GM18868 (cell line): ENCODE measurements around the gene GSAP.

ENCODE experiments used
- ATAC-seq: cut with Tn5 transposase; IDR thresholded peaks from one replicate; pipeline ENCODE4 v1.9.1; 2021; ENCODE audit warnings: mild to moderate bottlenecking, moderate library complexity; ENCODE audit not compliant: unreplicated experiment

Gene GSAP

DNA sequence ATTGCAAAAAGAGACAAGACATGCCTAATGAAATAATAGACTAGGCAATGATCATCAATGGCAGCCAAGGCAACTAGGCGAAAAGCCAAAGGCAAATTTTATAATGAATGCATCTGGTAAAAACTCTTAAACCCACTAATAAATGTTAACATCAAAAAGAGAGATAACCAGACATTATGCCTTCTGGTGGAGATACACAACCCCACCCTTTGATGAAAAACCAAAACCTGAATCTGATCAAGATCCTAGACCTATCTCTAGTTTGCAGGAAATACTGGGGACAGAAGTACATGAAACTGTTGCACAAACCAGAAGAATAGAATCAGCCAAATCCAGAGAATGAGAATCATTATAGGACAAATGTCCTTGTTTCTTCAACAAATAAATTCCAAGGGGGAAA lies 22.0 kb upstream of the GSAP start:
- ATAC-seq: no peak

DNA sequence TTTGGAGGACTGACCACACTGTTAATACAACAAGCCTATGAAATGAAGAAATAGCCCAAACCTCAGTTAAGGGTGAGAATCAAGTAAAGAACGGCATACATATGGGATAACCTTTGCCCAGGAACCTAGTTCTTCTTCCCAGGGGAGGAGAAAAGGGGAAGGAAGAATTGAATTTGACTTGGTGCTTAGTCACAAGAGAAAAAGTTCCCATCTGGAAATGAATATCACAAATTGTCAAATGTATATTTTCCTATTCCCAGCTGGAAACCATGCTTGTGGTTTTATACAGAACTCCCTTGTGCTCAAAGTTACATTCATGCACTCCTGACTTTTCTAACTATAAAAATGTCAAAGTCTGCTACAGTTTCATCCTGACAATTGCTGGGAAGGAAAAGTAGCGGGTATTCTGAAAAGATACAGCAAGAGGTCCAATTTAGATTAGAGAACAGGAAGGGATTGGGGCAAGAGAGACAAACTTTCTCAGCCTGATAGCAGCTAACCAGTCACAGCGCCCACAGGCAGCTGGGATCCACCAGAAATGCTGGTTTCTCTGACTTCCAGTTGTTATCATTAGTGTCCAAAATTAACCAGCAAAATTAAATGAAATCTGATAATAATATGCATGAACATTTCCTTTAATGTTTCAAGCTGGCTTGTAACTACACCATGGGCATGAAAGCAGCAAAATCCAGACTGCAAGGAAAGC lies 18.6 kb upstream of the GSAP start:
- ATAC-seq: no peak

DNA sequence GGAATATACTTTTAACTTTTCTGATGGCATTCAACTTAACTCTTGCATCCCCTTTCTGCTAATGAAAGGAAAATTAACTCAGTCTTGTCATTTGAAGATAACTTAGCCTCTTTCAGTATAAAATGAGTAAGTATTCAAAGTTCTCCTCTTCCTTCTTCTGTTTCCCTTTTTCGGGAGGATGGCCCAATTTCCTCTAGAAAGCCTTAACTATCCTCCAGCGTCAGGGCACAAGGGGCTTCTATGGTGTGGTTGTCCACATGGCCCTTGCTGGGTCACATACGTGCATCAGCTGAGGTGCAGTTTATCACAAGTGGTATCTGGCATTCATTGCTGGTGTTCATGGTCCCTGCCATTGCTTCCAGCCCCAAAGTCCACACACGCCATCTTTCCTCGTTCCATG lies 17.8 kb upstream of the GSAP start:
- ATAC-seq: no peak

DNA sequence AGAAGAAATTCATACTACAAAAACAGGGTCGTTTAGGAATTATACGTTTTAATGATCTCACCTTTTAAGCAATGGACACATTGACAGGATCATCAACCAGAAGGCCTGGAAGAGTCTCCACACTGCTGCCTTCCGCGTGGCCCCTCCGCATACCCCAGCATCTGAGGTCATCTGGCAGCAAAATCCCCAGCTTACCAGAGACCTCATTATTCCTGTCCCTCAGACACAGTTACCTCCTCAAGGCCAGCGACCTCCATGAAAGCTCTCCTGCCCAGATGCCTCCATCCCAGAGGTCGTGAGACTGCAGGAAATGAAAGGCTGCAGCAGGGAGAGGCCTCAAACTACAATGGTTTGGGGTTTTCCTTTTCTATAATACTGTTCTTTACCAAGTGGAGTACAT lies 14.8 kb upstream of the GSAP start:
- no peak for ATAC-seq

DNA sequence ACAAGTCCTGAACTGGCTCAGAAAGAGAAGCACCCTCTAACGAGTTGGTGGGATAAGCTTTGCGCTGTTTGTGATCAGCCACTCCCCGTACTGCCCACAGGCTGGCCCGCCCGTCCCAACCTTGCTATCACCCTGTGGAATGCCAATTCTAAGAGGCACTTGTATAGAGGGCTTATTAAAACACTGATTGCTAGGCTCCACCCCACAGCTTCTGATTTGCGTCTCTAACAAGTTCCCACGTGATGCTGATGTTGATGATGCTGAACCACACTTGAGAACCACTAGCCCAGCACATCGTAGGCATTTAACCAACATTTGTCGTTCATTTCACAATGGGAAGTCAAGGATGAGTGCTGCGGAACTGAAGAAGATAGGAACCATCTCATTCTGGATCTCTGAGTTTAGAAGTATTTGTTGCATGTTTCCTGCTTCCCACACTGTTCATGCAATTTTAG lies 12.7 kb upstream of the GSAP start:
- ATAC-seq: no peak

DNA sequence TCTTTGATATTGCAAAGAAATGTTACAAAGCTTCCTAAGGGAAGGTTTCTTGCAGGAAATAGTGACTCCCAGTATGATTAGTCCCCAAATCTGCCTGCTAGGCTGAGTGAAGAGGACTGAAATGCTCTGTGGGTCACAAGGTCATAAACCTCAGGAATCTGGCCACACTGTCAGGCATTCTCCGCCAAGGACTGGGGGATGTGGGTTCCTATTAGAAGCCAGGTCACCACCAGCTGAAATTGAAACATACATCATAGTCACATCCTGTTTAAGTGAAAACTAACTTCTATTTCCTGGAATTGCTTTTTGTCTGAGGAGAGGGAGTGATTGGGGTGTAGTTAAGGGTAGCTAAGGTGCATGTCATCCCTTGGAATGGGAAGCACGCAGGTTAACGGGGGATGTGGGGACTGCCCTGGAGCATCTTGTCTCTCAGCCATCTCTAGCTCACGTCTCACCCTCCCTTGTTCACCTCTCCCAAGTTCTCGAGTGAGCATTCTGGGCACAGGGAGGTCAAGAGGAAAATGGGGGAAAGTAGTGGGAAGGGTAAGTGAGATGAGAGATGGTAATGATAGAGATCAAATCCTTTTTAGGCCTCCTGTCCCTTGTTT lies 12.0 kb upstream of the GSAP start:
- no peak for ATAC-seq

DNA sequence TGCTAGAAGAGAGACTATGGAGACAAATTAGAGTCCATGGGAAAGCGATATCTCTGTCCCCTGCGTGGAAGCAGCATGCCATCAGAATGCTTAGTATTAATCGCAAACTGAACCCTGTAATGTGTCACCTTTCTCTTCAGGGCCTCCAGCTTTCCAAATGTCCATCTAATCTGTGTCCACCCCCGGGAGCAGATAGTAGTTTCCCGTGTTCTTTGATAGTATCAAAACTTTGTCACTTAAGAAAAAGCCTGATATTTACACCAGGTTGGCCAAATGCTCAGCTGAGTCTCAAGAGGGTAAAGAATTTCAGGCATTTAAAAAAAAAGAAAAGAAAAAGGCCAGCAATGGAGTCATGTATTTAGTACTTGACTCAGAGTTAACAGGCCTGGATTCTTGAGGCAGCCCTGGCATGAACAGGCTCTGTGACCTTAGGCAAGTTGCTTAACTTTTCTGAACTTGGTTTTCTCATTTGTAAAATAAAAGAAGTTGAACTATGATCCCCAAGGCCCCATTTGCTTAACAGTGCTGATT lies 10.4 kb upstream of the GSAP start:
- ATAC-seq: no peak

DNA sequence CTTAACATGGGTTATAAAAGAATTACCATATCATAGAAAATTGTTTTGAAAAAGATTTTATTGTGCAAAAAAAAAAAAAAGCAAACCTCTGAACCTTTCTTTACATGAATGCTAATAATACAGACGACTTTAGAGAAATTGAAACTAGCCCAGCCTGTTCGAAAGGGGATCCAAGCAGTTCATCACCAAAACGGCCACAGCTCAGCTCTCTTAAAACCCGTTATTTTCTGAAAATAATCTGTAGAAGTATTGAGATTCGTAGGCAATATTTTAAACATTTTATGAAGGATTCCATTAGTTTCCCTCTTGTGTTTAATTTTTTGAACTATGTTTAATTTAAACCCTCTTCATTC lies 9.9 kb upstream of the GSAP start:
- ATAC-seq: peak; percentile 82

DNA sequence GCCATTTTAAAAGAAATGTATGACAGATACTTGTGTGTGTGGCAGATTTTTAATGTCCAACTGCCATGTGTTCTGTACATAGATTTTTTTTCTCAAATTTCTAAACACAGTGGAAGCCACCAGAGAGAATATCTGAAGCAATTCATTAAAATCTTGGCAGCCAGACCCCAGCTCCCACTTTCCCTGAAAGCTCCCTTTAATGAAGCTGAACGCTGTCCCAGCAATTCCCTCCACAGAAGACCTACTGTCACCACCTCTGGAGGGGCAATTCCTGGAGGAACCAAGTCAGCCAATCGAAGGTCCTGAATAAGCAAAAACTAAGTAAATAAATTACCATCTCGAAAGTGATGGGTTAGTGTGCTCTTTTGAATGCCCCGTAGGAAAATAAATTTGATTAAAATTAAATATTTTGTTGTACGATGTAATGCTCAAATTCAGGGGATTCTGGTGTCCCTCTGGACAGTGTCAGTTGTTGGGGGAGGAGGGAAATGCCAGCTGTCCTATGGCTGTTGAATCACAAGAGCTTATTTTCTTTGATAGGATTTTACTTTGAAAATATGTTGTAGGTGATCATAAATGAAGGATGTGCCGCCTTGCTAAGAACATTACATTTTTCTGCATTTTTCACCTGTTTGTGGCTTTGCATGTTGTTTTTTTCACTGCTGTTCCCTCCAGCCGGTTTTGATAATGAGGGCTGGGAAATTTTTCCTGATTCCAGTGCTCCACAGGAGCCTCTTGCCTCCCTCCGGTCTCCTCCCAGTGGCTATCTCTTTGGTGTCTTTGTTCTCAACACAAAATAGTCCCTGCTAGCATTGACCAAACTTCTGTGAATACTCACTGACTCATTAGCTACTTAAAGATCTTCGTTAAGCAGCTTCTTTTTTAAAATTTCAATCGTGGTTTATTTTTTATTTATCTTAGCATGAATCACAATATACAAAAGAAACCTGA lies 9.2 kb upstream of the GSAP start:
- ATAC-seq: peak; percentile 43

DNA sequence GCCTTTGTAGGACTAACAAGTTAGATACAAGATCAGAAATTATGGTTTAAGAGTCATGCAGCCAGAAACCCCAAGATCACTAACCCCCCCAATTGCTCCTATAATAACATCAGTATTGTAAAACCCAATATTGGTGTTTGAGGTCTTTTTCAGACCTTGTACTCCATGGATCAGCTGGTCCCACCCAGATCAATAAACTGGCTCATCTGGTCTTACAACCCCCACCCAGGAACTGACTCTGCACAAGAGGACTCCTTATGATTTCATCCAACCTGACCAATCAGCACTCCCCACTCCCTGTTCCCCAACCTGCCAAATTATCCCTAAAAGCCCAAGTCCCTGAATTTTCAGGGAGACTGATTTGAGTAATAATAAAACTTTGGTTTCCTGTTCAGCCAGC lies 6.4 kb upstream of the GSAP start:
- no peak for ATAC-seq

DNA sequence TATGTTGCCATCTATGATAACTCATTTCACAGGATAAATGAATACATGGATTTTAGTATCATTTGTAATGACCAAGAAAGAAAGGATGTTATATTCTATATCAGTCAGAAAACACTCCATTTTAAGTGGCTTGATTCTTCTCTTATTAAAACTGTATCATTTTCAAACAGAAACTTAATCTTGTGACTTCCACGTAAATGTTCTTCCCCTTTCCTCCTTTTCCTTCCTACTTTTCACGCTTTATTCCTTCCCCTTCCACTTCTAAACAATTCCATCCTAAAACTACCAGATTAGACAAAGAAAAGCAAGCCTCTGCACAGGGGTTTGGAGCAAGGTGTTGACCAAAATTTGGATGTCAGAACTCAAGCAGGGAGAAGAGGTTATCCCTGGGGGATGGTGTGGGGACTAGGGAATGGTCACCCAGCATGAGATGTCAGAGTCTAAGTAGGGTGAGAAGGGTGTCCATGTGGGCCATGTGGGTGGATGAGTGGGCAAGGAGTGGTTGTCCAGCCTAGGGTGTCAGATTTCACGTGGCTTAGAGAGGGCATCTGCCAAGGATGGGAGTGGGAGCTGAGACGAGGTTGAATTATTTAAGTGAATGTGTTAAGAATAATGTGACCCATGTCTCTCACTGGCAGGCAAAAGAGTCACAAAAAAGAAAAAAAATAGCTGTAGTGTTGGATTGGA lies 5.0 kb upstream of the GSAP start:
- no peak for ATAC-seq

DNA sequence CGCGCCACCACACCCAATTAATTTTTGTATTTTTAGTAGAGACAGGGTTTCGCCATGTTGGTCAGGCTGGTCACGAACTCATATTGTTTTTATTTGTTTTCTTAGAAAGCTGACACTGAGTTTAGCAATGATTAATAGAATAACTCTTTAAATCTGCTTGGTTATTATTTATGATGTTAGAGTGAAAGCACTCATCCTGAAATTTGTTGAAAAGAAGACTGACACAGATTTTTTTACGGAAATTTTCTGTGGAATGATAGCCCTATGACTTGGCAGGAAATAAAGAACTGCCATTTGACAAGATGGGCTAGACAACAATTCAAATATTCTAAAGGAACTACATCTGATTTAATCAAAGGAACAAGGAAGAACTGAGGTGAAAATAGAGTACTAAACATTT lies 4.3 kb upstream of the GSAP start:
- no peak for ATAC-seq

DNA sequence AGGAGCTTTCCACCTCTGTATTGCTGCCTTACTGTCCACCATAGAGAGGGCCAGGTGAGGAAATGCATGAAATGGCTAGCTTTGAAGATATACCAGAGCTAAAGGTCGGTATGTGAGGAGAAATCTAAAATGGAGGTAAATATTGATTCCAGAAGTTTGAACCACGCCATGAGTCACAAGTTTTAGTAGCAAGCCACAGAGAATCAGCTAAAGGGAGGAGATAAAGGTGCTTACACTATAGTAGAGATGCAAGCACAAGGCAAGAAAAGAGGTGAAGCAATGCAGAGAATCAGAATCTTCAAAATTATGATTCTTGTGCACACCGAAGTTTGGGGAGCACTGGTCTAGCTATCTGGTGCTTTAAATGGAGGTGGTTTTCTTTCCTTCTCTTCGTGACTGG lies 3.0 kb upstream of the GSAP start:
- ATAC-seq: no peak

DNA sequence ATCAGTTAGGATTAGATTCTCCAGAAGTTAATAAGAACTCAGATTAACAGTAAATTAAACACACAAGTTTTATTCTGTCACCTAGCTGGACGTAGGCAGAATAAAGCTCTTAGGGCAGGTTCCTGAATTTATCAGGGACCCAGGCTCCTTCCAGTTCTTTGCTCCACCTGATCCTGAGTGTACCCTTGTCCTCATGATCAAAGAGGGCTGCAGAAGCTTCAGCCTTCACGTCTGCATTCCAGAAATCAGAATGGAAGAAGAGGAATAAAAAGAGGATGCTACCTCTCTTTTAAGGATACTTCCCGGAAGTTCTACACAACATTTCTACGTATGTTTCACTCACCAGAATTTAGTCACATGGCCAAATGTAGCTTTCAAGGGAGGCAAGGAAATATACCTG lies 1.7 kb upstream of the GSAP start:
- ATAC-seq: no peak

DNA sequence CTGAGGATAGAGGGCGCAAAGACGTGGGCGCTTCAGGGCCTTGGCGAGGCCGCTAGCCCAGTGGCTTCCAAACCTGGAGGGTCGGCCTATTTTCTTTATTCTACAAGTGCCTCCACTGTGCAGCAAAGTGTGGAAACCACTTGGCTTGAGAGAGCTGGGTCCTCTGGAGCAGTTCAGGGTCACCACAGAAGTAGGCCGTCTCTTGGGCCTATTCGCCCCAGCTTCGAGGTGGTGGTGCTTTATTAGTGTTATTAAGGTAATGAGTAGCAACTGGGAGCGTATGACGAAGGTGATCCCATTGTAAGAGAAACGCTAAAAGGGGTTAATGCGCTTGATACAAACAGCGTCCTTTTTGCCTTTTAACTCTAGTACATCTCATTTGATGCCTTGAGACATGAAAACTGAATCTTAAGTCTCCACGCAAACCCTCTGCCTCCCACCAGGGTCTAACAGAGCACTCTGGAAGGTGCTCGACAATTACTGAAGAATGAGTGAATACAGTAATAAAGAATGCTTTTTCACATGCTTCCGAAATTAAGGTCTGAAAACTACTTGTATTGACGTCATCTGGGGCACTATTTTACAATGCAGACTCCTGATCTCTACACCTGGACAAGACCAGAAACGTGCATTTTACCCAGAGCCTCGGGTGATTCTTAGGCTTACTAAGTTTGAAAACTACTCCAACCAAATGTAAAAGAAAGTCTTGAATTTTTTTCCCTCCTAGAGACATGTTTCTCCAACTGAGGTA lies 647 bp upstream of the GSAP start:
- peak; percentile 24 for ATAC-seq

DNA sequence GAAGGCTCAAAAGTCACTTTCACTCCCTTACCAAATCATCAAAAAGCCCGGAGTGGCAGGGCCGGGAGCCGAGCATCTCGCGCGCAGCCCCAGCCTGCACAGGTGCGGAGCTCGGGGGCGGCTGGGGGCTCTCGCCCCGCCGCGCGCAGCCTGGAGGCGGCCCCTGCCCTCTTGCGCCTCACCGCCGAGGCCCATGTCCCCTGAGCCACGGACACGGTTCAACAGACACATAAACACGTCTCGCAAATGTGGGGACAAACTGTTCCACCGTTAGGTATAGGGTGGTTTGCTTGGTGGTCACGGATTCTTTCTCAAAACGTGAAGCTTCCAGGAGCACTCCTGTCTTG lies 700 bp downstream of the GSAP start:
- peak; percentile 36 for ATAC-seq

DNA sequence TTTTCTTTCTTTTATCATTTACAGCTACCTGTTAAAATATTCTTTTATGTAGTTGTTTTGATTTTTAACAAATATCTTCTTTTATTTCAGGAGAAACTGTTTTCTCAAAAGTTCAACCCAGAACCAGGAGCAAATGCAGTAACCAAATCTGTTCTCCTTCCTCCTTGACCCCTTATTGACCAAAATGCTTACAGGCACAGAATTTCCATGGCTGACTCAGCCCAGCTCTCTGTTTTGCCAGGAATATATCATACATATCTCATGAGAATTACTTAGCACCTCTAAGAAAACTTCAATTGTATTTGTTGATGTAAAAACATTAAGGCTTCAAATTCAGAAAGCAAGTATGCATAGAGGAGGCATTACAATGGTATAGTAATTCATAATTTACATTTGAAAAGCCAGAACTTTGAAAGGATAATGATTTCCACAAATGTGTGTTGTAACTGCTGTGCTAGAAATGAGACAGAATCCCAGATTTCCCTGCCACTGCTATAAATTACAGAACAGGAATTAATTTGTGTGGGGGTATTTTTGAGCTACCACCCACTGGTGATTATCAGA lies 2.2 kb downstream of the GSAP start:
- ATAC-seq: no peak

DNA sequence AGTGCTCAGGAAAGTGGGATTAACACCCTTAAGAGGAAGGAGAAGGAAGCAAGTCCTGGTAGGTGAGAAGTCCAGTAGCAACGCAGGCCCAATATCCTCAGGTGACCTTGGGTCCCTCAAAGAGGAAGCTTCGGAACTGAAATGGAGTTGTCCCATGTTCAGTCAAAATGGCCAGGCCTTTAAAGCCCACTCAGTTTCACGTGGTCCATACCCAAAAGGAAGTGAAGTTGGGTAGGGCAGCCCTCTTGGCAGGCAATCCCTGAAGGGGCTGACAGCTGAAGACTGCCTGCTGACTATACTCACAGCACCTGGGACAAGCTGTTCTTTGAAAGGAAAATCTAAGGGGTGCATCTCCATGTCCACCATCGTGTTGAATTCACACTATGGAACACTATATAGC lies 3.0 kb downstream of the GSAP start:
- no peak for ATAC-seq

DNA sequence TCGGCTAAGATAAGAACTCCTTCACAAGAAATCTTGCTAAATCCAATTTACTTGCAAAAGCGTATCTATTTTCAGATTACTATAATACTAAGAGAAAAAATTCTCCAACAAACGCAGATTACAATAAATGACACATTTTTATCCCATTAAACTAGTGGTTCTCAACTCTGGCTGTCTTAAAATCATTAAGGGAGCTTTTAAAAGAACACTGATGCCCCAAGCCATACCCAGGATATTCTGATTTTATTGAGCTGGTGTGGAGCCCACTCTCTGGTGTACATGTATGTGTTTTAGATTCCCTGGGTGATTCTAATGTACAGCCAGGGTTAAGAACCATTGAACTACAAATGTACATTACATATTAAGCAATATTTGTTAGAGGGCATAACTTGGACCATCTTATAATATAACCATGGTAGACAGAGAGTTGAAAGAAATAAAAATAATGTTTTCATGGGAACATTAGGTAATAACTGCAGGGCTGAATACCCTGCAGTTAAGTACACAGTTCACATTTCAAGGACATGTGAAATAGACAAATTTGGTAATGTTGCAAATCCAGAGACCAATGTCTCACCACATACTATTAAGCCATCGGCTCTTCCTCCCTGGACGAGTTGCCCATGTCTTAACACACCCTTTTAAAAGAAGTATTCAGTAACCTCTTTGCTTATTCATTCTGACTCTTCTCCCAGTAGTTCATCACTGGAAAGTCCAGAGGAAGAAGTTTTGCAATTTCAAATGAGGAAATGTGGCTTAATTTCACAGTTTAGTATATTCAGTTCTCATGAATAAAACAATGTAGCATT lies 6.2 kb downstream of the GSAP start:
- no peak for ATAC-seq
